ENCODE data around the gene NR1H2.

DNA sequence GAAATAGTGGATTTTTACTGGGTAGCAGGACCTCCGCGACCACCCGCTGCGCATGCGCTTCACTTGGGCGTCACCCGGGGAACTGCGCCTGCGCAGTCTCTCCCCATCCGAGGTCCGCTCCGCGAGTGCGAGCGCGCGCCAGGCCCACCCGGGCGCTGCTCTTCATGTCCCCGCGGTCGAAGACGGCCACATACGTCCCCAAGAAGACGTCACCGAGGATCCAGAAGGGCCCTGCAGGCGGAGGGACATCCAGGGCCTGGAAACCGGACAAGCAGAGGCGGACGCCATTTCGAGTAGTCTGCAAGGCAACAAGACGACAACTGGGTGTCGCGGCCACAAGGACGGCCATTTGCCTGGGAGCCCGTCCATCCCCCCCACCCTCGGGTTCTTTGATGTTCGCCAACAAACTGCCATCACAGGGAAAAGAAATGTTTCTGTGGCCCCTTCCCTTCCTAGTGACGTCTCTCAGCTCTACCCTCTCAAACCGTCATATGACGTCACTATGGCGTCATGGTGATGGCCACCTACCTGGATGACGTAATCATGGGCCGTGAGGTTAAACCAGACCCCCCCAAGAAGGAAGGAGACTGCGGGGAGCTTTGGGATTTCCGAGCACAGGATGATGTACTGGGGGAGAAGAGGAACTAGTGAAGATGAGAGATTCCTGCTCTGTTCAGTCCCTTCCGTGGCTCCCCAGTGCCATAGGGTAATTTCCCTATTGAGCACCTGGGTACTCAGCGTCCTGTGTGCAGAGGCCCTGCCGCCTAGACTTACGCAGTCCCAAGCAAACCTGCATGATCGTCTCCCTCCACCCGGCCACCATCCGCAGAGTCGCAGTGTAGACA lies 17.6 kb upstream of the NR1H2 start:
- TF ChIP-seq RARB (CRISPR knock-in tag; IDR thresholded peaks at IDR 0.05): no peak
- no peak for TF ChIP-seq ZFP3 (CRISPR knock-in tag; IDR thresholded peaks at IDR 0.05)
- TF ChIP-seq, protein P1, sequence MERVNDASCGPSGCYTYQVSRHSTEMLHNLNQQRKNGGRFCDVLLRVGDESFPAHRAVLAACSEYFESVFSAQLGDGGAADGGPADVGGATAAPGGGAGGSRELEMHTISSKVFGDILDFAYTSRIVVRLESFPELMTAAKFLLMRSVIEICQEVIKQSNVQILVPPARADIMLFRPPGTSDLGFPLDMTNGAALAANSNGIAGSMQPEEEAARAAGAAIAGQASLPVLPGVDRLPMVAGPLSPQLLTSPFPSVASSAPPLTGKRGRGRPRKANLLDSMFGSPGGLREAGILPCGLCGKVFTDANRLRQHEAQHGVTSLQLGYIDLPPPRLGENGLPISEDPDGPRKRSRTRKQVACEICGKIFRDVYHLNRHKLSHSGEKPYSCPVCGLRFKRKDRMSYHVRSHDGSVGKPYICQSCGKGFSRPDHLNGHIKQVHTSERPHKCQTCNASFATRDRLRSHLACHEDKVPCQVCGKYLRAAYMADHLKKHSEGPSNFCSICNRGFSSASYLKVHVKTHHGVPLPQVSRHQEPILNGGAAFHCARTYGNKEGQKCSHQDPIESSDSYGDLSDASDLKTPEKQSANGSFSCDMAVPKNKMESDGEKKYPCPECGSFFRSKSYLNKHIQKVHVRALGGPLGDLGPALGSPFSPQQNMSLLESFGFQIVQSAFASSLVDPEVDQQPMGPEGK (CRISPR knock-in tag; IDR thresholded peaks at IDR 0.05; ENCODE audit: borderline replicate concordance): no peak
- TF ChIP-seq, protein P2, sequence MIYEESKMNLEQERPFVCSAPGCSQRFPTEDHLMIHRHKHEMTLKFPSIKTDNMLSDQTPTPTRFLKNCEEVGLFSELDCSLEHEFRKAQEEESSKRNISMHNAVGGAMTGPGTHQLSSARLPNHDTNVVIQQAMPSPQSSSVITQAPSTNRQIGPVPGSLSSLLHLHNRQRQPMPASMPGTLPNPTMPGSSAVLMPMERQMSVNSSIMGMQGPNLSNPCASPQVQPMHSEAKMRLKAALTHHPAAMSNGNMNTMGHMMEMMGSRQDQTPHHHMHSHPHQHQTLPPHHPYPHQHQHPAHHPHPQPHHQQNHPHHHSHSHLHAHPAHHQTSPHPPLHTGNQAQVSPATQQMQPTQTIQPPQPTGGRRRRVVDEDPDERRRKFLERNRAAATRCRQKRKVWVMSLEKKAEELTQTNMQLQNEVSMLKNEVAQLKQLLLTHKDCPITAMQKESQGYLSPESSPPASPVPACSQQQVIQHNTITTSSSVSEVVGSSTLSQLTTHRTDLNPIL (CRISPR knock-in tag; IDR thresholded peaks at IDR 0.05; ENCODE audit: low read depth): no peak
- TF ChIP-seq TCF4 (CRISPR knock-in tag; IDR thresholded peaks at IDR 0.05; ENCODE audit: borderline replicate concordance): no peak
- no peak for TF ChIP-seq ISL1 (CRISPR knock-in tag; IDR thresholded peaks at IDR 0.05)
- TF ChIP-seq, protein P3, sequence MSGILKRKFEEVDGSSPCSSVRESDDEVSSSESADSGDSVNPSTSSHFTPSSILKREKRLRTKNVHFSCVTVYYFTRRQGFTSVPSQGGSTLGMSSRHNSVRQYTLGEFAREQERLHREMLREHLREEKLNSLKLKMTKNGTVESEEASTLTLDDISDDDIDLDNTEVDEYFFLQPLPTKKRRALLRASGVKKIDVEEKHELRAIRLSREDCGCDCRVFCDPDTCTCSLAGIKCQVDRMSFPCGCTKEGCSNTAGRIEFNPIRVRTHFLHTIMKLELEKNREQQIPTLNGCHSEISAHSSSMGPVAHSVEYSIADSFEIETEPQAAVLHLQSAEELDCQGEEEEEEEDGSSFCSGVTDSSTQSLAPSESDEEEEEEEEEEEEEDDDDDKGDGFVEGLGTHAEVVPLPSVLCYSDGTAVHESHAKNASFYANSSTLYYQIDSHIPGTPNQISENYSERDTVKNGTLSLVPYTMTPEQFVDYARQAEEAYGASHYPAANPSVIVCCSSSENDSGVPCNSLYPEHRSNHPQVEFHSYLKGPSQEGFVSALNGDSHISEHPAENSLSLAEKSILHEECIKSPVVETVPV (CRISPR knock-in tag; IDR thresholded peaks at IDR 0.05): no peak

Data from SK-N-SH treated with all-trans-retinoic acid at 6 μM for 48 hours (cell line).